DOHH2 (cell line): ENCODE results near the gene URM1.

Experiments
- H3F3A ChIP-seq: fragments of 200-600 bp; sonication (generic), shearing (Covaris generic); 2 replicates; pipeline ENCODE4 v1.6.0; 2016; ENCODE audit warnings: antibody characterized with exemption, mild to moderate bottlenecking; ENCODE audit not compliant: control insufficient read depth, insufficient read depth
- H3K27ac ChIP-seq: fragments of 200-600 bp; sonication (generic); 2 replicates; pipeline ENCODE4 v1.5.1; 2014; ENCODE audit warnings: low read depth, mild to moderate bottlenecking, low read length, moderate library complexity
- H3K27me3 ChIP-seq: fragments of 200-600 bp; sonication (generic); 2 replicates; pipeline ENCODE4 v1.6.1; 2014; ENCODE audit warnings: mild to moderate bottlenecking, low read length, mixed read lengths; ENCODE audit not compliant: control insufficient read depth
- H3K36me3 ChIP-seq: fragments of 200-600 bp; sonication (generic); 2 replicates; pipeline ENCODE4 v1.6.1; 2014; ENCODE audit warnings: mild to moderate bottlenecking, low read length, moderate library complexity, mixed read lengths; ENCODE audit not compliant: control insufficient read depth
- H3K4me1 ChIP-seq: fragments of 200-600 bp; sonication (generic); 2 replicates; pipeline ENCODE4 v1.6.1; 2014; ENCODE audit warnings: mild to moderate bottlenecking, low read length, mixed read lengths; ENCODE audit not compliant: control insufficient read depth
- H3K4me2 ChIP-seq: fragments of 200-600 bp; sonication (generic); 2 replicates; pipeline ENCODE4 v1.6.0; 2014; ENCODE audit warnings: mild to moderate bottlenecking, low read length, moderate library complexity
- H3K4me3 ChIP-seq: fragments of 200-600 bp; sonication (generic); 2 replicates; pipeline ENCODE4 v1.5.1; 2014; ENCODE audit warnings: mild to moderate bottlenecking, low read length, mixed read lengths
- H3K79me2 ChIP-seq: fragments of 200-600 bp; sonication (generic); 2 replicates; pipeline ENCODE4 v1.6.1; 2014; ENCODE audit warnings: mild to moderate bottlenecking, low read length, mixed read lengths; ENCODE audit not compliant: control insufficient read depth
- H3K9me2 ChIP-seq: fragments of 200-600 bp; sonication (generic); replicated peaks from 2 replicates; pipeline ENCODE4 v1.6.1; 2014; ENCODE audit warnings: mild to moderate bottlenecking, low read length, mixed read lengths; ENCODE audit not compliant: control insufficient read depth
- H3K9me3 ChIP-seq: fragments of 200-600 bp; sonication (generic); 2 replicates; pipeline ENCODE4 v1.6.1; 2014; ENCODE audit warnings: antibody characterized with exemption, low read length, mixed read lengths; ENCODE audit not compliant: control insufficient read depth, insufficient read depth
- H4K20me1 ChIP-seq: fragments of 200-600 bp; sonication (generic); 2 replicates; pipeline ENCODE4 v1.6.0; 2014; ENCODE audit warnings: low read depth, mild to moderate bottlenecking, antibody characterized with exemption, low read length, moderate library complexity; ENCODE audit not compliant: control insufficient read depth, insufficient read depth
- EZH2phosphoT487 ChIP-seq: fragments of 200-600 bp; sonication (generic); IDR thresholded peaks from 2 replicates; pipeline ENCODE4 v1.6.1; 2017; ENCODE audit warnings: borderline replicate concordance, mild to moderate bottlenecking, antibody characterized with exemption, low read length, moderate library complexity, mixed read lengths
- TF ChIP-seq, protein P1 (sequence below): fragments of 200-600 bp; sonication (generic); IDR thresholded peaks from one replicate; pipeline ENCODE4 v1.5.1; 2014; ENCODE audit warnings: antibody characterized with exemption, mild to moderate bottlenecking, low read depth, low read length; ENCODE audit not compliant: poor library complexity, severe bottlenecking

URM1 gene

DNA sequence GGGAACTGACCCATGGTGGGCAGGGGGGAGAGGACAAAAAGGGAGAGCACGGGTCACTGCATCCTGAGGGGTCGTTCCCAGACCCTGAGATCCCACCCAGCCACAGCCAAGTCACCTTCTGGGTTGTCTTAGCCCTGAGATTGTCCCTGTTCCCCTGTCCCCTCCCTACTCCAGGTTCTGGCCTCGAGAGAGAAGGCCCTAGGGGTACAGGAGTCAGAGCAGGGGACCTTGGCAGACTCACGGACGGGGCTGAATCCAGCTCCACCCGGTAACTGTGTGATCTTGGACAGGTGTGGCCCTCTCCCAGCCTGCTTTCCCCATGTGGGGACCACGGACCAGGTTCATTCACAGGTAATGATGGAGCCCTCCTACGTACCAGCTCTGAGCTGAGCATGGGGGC, 38.3 kb downstream of the URM1 start:
- peaks cover 9% of the 10 kb centered on the region; the same call in 1 of the 2 replicates for H3K27me3 ChIP-seq
- H4K20me1 ChIP-seq = no peaks in the 10 kb centered on the region

DNA sequence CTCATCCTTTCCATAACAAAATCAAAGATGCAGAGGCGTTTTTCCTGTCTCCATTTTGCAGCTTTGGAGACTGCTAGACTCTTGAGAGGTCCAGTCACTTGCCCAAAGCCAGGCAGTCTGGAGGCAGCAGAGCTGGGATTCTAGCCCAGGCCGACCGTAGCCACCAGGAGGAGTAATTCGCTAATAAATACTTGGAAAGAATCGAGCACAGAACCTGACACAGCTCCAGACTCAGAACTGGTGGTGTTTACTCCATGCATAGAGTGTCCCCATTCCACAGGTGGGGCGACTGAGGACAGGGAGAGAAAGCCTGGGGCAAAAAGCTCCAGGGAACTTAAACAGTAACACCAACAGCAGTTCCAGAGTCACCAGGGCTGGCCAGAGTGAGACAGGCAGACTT, 38.8 kb downstream of the URM1 start:
- H3K36me3 ChIP-seq = no peaks in the 10 kb centered on the region
- no peaks in the 10 kb centered on the region for H3F3A ChIP-seq
- H4K20me1 ChIP-seq = no peaks in the 10 kb centered on the region
- no peak overlapping the region for H3K4me2 ChIP-seq
- no peaks in the 10 kb centered on the region for H3K9me3 ChIP-seq
- H3K9me2 ChIP-seq = no peaks in the 10 kb centered on the region
- no peaks in the 10 kb centered on the region for H3K4me1 ChIP-seq
- no peaks in the 10 kb centered on the region for H3K79me2 ChIP-seq
- no peak overlapping the region for H3K4me3 ChIP-seq
- no peak overlapping the region for H3K27ac ChIP-seq
- H3K27me3 ChIP-seq = peaks cover 14% of the 10 kb centered on the region; the same call in 1 of the 2 replicates
- TF ChIP-seq, protein P1, sequence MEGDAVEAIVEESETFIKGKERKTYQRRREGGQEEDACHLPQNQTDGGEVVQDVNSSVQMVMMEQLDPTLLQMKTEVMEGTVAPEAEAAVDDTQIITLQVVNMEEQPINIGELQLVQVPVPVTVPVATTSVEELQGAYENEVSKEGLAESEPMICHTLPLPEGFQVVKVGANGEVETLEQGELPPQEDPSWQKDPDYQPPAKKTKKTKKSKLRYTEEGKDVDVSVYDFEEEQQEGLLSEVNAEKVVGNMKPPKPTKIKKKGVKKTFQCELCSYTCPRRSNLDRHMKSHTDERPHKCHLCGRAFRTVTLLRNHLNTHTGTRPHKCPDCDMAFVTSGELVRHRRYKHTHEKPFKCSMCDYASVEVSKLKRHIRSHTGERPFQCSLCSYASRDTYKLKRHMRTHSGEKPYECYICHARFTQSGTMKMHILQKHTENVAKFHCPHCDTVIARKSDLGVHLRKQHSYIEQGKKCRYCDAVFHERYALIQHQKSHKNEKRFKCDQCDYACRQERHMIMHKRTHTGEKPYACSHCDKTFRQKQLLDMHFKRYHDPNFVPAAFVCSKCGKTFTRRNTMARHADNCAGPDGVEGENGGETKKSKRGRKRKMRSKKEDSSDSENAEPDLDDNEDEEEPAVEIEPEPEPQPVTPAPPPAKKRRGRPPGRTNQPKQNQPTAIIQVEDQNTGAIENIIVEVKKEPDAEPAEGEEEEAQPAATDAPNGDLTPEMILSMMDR = no peak
- TF ChIP-seq EZH2phosphoT487 = no peak

More for the DNA sequence above, 38.3 kb downstream of the URM1 start:
- TF ChIP-seq, protein P1 = no peak
- TF ChIP-seq EZH2phosphoT487 = no peak
- Histone ChIP-seq H3K79me2 (no peaks in the 10 kb centered on the region), H3K4me2 (no peak overlapping the region), H3K36me3 (no peaks in the 10 kb centered on the region), H3K9me3 (no peaks in the 10 kb centered on the region), H3K4me1 (no peaks in the 10 kb centered on the region), H3K9me2 (no peaks in the 10 kb centered on the region), H3K27ac (no peak overlapping the region), H3K4me3 (no peak overlapping the region), H3F3A (no peaks in the 10 kb centered on the region)

DNA sequence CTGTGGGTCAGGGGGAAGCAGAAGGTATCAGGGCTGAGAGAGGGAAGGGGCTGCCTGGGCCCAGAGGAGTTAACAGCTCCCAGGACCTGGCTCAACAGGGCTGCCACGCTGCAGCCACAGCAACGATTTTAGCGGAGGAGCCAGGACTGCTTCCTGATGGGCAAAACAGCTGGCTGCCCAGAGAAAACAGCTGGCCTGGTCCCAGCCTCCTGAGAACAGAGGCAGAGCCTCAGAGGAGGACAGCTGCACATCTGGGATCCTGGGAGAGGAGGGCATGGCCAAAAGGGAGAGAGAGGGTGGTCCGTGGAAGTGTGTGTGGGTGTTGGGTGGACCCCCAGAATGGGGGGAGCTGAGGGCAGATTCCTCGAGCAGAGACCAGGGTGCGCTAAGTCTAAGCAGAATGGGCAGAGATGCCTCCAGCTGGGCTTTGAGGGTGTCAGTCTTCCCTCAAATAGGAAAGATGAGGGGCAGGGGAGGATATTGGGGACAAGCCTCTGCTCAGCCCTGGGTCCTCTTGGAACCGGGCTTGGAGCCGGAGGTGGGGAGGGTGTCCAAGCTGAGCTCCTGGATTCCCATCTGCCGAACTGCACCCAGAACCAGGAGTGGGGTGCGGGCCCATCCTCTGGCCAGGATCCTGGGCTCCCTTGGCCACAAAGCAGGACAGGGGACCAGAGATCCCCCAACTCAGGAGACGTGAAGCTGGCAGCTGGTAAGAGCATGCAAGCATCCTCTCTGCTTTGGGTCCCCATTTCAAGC, 40.4 kb downstream of the URM1 start:
- H3K27me3 ChIP-seq = peaks cover 19% of the 10 kb centered on the region

More for the DNA sequence above, 40.4 kb downstream of the URM1 start:
- Histone ChIP-seq H3K9me2 (no peaks in the 10 kb centered on the region), H3K9me3 (no peaks in the 10 kb centered on the region), H3K27ac (no peak overlapping the region), H3F3A (no peaks in the 10 kb centered on the region), H3K4me2 (no peak overlapping the region), H3K79me2 (no peaks in the 10 kb centered on the region), H4K20me1 (no peaks in the 10 kb centered on the region), H3K4me1 (peaks cover 12% of the 10 kb centered on the region), H3K36me3 (no peaks in the 10 kb centered on the region), H3K4me3 (no peak overlapping the region)
- TF ChIP-seq, protein P1 = no peak
- no peak for TF ChIP-seq EZH2phosphoT487
